Activated CD8-positive, alpha-beta memory T cell treated with anti-CD3 and anti-CD28 coated beads for 36 hours (primary cell): Measurements from ENCODE around the gene LAPTM5. TPM values are rescaled to one million over a fixed set of nuclear protein-coding genes. Genes with fewer than 3 reads are reported as not detected.
"Not testable (repeated sequence)": the region's sequence is repeated elsewhere in the genome, so short reads cannot be mapped to it uniquely, and the experiment has no call there.

Source experiments
- CTCF ChIA-PET: fragments of 350-600 bp; sonication (Branson Sonifier 250); formaldehyde crosslinking; loops from one replicate; lab custom pipeline; 2021; ENCODE audit warnings: antibody characterized with exemption; lab: Charles Lee
- POLR2A ChIA-PET: fragments of 350-600 bp; sonication (Branson Sonifier 250); formaldehyde crosslinking; loops from one replicate; lab custom pipeline; 2021; ENCODE audit warnings: antibody characterized with exemption; lab: Charles Lee
- total RNA-seq, 2 experiments: library from RNA; stranded (reverse); gene quantifications; one replicate each; pipeline ENCODE4 v1.2.3, GENCODE V29; 2021

LAPTM5 gene
- total RNA-seq, 2 experiments from 2014 or later: 175 to 177 TPM

DNA sequence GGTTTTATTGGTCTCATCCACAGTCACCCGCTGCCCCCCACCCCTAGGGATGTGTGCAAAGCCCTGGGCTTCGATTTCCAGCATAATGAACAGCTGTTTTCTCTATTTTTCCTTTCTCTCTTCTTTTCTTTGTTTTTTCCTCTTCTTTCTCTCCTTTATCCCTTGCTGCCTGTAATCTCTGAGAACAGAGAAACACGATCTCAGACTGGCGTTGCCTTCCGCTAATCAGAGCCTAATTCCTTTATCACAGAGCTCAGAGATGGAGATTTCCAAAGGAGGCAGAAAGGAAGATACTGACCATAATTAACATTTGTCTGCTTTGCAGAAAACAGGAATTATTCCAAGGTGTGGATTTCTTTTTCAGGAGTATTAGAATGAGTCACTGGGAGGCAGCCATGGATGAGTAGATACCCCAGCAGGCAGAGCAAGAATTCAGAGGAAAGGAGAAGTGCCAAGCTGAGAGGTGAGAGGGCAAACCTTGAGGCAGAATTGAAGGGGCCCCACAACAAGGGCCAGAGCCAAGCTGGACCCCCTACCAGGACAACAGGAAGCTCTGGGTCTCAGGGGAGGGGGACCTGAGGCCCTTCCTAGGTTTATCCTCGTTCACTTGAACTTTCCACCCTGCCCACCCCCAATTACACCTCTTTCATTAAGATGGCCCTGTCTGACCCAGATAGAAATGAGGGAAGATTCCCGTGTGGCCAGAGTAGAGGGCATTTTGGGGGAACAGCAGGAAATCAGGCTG is 67.5 kb downstream of the LAPTM5 start:
- ChIA-PET POLR2A (no interaction called here), CTCF (no interaction called here)

DNA sequence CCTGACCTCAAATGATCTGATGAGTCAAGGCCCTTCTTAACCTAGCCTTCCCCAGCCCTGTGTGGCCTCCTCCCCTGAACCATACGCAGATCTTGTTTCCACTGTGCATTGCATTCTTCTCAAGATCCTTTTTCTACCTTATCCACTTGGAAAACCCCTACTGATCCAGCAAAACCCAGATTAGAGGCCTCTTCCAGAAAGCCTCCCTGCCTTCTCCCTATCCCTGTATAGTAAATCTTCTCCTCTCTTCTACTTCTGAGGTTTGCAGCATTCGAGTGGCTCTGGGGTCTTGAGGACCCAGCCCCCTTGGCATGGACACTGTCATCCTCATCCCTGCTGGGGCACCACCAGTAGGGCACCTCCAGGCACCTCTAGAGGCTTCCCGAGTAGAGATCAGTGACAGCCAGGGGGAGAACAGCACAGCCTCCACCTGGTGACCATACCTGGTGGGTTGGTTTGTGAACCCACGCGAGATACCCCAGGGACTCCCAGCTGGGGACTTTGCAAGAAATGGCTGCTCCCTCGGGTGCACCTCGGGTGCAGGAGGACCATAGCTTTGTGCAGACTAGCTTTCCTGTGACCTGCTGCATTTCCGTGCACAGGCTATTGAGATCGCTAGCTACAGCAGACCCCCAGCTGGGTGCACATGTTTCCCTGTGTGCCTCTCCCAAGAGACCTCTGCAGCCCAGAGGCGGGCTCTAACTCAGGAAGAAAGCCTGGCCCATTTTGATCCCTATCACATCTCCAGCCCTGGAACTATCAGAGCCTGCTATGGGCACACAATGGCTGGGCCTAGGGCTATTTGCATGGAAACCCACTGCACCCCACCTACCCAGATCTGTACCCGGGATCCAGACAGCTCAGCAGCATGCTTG is 68.4 kb downstream of the LAPTM5 start:
- ChIA-PET CTCF (no interaction called here), POLR2A (no interaction called here)

DNA sequence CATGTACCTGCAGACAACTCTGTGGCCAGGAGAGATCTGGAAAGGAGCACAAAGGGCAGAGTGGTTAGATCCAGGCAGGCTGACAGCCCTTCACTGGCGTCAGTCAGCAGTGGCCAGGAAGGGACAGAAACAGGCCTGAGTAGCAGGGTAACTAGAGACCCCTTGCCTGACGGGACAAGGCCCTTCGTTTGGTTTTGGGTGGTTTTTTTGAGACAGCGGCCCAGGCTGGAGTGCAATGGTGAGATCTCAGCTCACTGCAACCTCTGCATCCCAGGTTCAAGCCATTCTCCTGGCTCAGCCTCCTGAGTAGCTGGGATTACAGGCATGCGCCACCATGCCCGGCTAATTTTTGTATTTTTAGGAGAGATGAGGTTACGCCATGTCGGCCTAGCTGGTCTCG is 69.1 kb downstream of the LAPTM5 start:
- CTCF ChIA-PET, POLR2A ChIA-PET: not testable (repeated sequence)

DNA sequence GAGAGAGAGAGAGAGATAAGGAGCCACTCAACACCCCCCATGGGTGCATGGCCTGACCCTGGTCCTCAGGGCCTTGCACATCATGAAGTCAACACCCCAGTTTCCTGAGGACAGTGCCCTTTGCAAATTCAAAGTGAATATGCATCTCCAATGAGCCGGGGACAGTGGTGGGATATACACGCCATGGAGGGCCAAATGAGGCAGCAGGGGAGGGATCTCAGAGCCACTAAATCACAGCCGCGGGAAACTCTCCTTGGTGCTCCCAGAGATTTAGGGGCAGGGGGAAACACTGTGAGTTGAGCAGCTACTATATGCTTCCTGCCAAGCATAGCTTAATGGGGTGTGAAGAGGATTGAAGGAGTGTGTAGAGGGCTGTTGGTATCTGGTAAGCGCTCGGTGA is 69.7 kb downstream of the LAPTM5 start:
- ChIA-PET POLR2A (no interaction called here), CTCF (no interaction called here)

- ChIA-PET CTCF (no interaction called here), POLR2A (no interaction called here)
These were observed 71.2 kb downstream of the LAPTM5 start for GRCh38 chr1:30686236-30686935.

DNA sequence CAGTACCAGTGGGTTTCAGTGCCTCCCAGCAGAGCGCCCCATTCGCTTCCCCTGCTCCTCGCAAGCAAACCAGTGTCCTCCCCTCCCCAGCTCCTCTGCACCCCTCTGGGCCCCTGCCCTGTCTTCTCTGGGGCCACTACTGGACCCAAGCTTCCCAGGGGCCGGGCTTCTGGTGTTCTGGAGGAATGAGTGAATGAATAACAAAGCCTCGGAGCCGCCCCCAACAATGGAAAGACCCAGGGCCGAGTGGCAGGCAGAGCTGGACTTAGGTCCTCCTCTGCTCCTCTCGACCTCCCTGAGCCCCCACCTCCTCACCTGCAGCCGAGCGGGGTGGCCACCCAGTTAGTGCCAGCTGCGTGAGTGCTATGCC is 71.8 kb downstream of the LAPTM5 start:
- POLR2A ChIA-PET: no interaction called here
- CTCF ChIA-PET: no interaction called here

- CTCF ChIA-PET: no interaction called here
- POLR2A ChIA-PET: no interaction called here
These were observed 72.4 kb downstream of the LAPTM5 start for GRCh38 chr1:30684881-30685795.

DNA sequence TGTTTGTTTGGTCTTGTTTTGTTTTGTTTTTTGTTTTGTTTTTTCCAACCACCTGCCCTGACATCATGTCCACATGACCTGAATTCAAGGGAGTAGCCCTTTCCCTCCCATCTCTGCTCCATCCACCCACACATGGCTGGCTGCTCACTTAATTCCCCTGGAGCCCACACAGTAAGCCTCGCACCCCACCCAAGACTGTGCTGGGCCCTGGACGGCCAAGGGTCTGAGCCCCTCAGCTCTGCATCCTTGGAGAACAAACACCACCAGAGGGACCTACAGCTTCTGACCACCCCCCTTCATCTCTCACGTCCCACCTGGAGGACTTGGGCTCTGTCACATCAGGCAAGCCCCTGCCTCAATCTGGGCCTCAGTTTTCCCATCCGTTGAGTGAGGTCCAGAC is 73.3 kb downstream of the LAPTM5 start:
- POLR2A ChIA-PET: no interaction called here
- CTCF ChIA-PET: no interaction called here

- POLR2A ChIA-PET: no interaction called here
- CTCF ChIA-PET: no interaction called here
These were observed 73.9 kb downstream of the LAPTM5 start for GRCh38 chr1:30683699-30684098.

Other genes with a start within 250 kb of the LAPTM5 start
- gene MATN1, start 34.2 kb downstream of the LAPTM5 start, total RNA-seq: 1 to 10 TPM in 1 of 2 experiments, under 1 TPM in 1; 0.27 to 1.0 TPM
- under 1 TPM; 0.23 to 0.31 TPM for gene SDC3, start 151.0 kb upstream of the LAPTM5 start, total RNA-seq